ENCODE measurements around the gene SMIM14.
A peak's percentile ranks its signal among the peaks of the same experiment; 100 is the strongest.
"Not testable (repeated sequence)": the region's sequence is repeated elsewhere in the genome, so short reads cannot be mapped to it uniquely, and the experiment has no call there.

SMIM14 gene

GRCh38 chr4:39655876-39656275 lies 17.2 kb upstream of the SMIM14 start:
- peaks cover 7% of the 10 kb centered on the region; the same call in 1 of the 2 replicates for H3F3A ChIP-seq (ENCODE audit: control insufficient read depth, insufficient read depth)
- no peak overlapping the region for H3K27ac ChIP-seq (ENCODE audit: low read depth, low read length)
- H4K20me1 ChIP-seq (ENCODE audit: control insufficient read depth, insufficient read depth, low read depth, low read length), result no peaks in the 10 kb centered on the region
- no peak overlapping the region for H3K4me3 ChIP-seq (ENCODE audit: low read length)
- no peaks in the 10 kb centered on the region for H3K27me3 ChIP-seq (ENCODE audit: control insufficient read depth, low read length)
- peaks cover 37% of the 10 kb centered on the region for H3K4me1 ChIP-seq (ENCODE audit: control insufficient read depth, low read length)
- no peaks in the 10 kb centered on the region for H3K79me2 ChIP-seq (ENCODE audit: control insufficient read depth, low read length)
- H3K4me2 ChIP-seq (ENCODE audit: low read length), result no peak overlapping the region
- no peaks in the 10 kb centered on the region for H3K9me2 ChIP-seq (replicated peaks; ENCODE audit: control insufficient read depth, low read length)
- no peaks in the 10 kb centered on the region for H3K36me3 ChIP-seq (ENCODE audit: control insufficient read depth, low read length)
- no peak for TF ChIP-seq EZH2phosphoT487 (IDR thresholded peaks at IDR 0.05; ENCODE audit: borderline replicate concordance, low read length)
- TF ChIP-seq, protein P1, sequence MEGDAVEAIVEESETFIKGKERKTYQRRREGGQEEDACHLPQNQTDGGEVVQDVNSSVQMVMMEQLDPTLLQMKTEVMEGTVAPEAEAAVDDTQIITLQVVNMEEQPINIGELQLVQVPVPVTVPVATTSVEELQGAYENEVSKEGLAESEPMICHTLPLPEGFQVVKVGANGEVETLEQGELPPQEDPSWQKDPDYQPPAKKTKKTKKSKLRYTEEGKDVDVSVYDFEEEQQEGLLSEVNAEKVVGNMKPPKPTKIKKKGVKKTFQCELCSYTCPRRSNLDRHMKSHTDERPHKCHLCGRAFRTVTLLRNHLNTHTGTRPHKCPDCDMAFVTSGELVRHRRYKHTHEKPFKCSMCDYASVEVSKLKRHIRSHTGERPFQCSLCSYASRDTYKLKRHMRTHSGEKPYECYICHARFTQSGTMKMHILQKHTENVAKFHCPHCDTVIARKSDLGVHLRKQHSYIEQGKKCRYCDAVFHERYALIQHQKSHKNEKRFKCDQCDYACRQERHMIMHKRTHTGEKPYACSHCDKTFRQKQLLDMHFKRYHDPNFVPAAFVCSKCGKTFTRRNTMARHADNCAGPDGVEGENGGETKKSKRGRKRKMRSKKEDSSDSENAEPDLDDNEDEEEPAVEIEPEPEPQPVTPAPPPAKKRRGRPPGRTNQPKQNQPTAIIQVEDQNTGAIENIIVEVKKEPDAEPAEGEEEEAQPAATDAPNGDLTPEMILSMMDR (IDR thresholded peaks at IDR 0.05; ENCODE audit: low read depth, low read length, poor library complexity, severe bottlenecking), result no peak
- H3K9me3 ChIP-seq (ENCODE audit: control insufficient read depth, insufficient read depth, low read length), result no peaks in the 10 kb centered on the region

- Histone ChIP-seq H3K4me3 (ENCODE audit: low read length) (no peak overlapping the region), H3F3A (ENCODE audit: control insufficient read depth, insufficient read depth) (peaks cover 7% of the 10 kb centered on the region; the same call in 1 of the 2 replicates), H3K4me1 (ENCODE audit: control insufficient read depth, low read length) (peaks cover 41% of the 10 kb centered on the region), H3K9me2 (replicated peaks; ENCODE audit: control insufficient read depth, low read length) (no peaks in the 10 kb centered on the region), H3K27me3 (ENCODE audit: control insufficient read depth, low read length) (no peaks in the 10 kb centered on the region), H3K27ac (ENCODE audit: low read depth, low read length) (no peak overlapping the region), H3K36me3 (ENCODE audit: control insufficient read depth, low read length) (no peaks in the 10 kb centered on the region), H3K79me2 (ENCODE audit: control insufficient read depth, low read length) (no peaks in the 10 kb centered on the region), H3K9me3 (ENCODE audit: control insufficient read depth, insufficient read depth, low read length) (no peaks in the 10 kb centered on the region), H3K4me2 (ENCODE audit: low read length) (no peak overlapping the region), H4K20me1 (ENCODE audit: control insufficient read depth, insufficient read depth, low read depth, low read length) (no peaks in the 10 kb centered on the region)
- no peak for TF ChIP-seq EZH2phosphoT487 (IDR thresholded peaks at IDR 0.05; ENCODE audit: borderline replicate concordance, low read length)
- TF ChIP-seq, protein P1 (IDR thresholded peaks at IDR 0.05; ENCODE audit: low read depth, low read length, poor library complexity, severe bottlenecking), result no peak
These were observed 16.5 kb upstream of the SMIM14 start for GRCh38 chr4:39655211-39655610.

DNA sequence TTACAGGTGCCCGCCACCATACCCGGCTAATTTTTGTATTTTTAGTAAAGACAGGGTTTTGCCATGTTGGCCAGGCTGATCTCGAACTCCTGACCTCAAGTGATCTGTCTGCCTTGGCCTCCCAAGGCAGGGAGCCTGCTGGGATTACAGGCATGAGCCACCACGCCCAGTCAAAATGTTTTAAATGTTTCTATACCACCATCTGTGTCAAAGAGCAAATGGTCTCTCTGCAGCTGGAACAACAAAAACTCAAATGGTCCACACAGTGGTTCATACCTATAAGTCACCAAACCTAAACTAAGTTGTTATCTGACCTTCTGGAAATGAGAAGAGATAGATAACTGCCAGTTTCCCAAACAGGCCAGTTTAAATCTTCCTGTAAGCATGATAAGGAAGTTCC lies 12.9 kb upstream of the SMIM14 start:
- not testable (repeated sequence) for H3K36me3 ChIP-seq (ENCODE audit: control insufficient read depth, low read length); H3F3A ChIP-seq (ENCODE audit: control insufficient read depth, insufficient read depth); H3K27me3 ChIP-seq (ENCODE audit: control insufficient read depth, low read length); H3K27ac ChIP-seq (ENCODE audit: low read depth, low read length); H3K9me2 ChIP-seq (replicated peaks; ENCODE audit: control insufficient read depth, low read length); H3K9me3 ChIP-seq (ENCODE audit: control insufficient read depth, insufficient read depth, low read length); H3K4me3 ChIP-seq (ENCODE audit: low read length); H4K20me1 ChIP-seq (ENCODE audit: control insufficient read depth, insufficient read depth, low read depth, low read length); H3K79me2 ChIP-seq (ENCODE audit: control insufficient read depth, low read length)
- Histone ChIP-seq H3K4me1 (ENCODE audit: control insufficient read depth, low read length) (peaks cover 26% of the 10 kb centered on the region), H3K4me2 (ENCODE audit: low read length) (peak overlapping the region; percentile 23)

DNA sequence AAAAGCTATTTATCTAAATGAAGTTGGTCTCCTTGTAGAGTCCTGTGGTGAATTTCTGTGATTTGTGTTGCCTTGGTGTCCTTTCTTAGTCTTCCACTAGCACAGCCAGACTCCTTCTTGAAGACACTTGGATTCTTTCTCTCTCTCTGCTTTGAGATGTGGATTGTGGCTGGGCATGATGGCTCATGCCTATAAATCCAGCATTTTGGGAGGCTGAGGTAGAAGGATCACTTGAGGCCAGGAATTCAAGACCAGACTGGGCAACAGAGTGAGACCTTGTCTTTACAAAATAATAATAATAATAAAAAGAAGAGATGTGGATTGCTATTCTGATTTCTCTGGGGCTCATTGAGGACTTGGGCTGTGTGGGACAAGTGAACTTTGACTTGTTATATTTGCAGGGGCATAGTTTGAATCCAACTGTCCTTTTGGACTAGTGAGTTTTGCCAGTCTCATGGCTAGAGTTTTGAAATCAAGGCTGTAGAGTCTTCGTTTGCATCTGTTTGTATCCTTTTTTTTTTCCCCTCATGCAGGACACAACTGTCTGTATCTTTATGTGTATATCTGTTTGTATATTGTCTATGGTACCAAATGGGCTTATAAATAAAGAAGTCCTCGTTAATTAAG lies 11.1 kb upstream of the SMIM14 start:
- H3K9me3 ChIP-seq (ENCODE audit: control insufficient read depth, insufficient read depth, low read length), result no peaks in the 10 kb centered on the region
- H3F3A ChIP-seq (ENCODE audit: control insufficient read depth, insufficient read depth), result peaks cover 5% of the 10 kb centered on the region
- peaks cover 26% of the 10 kb centered on the region for H3K4me1 ChIP-seq (ENCODE audit: control insufficient read depth, low read length)
- no peaks in the 10 kb centered on the region for H3K27me3 ChIP-seq (ENCODE audit: control insufficient read depth, low read length)
- H3K36me3 ChIP-seq (ENCODE audit: control insufficient read depth, low read length), result no peaks in the 10 kb centered on the region
- no peaks in the 10 kb centered on the region for H3K79me2 ChIP-seq (ENCODE audit: control insufficient read depth, low read length)
- H3K27ac ChIP-seq (ENCODE audit: low read depth, low read length), result no peak overlapping the region
- TF ChIP-seq EZH2phosphoT487 (IDR thresholded peaks at IDR 0.05; ENCODE audit: borderline replicate concordance, low read length), result no peak
- TF ChIP-seq, protein P1 (IDR thresholded peaks at IDR 0.05; ENCODE audit: low read depth, low read length, poor library complexity, severe bottlenecking), result no peak
- no peak overlapping the region for H3K4me2 ChIP-seq (ENCODE audit: low read length)
- no peaks in the 10 kb centered on the region for H4K20me1 ChIP-seq (ENCODE audit: control insufficient read depth, insufficient read depth, low read depth, low read length)
- H3K9me2 ChIP-seq (replicated peaks; ENCODE audit: control insufficient read depth, low read length), result no peaks in the 10 kb centered on the region
- no peak overlapping the region for H3K4me3 ChIP-seq (ENCODE audit: low read length)
